ENCODE results near the gene RPS29. TPM values are rescaled to one million over a fixed set of nuclear protein-coding genes. Genes with fewer than 3 reads are reported as not detected.

RPS29 gene
- total and polyA plus RNA-seq, 2 of the 13 experiments (the other 11 are each of a cell fraction or from before 2014, with no cell fraction given), result 4,303 to 8,215 TPM

GRCh38 chr14:49621114-49621881 lies 35.1 kb upstream of the RPS29 start (continued):
- TF ChIP-seq ZNF142 (CRISPR knock-in tag; IDR thresholded peaks at IDR 0.05) (peak; percentile 100), ZNF468 (CRISPR knock-in tag; IDR thresholded peaks at IDR 0.05) (peak; percentile 78; the same call in 1 of the 2 replicates), TGIF2 (CRISPR knock-in tag; IDR thresholded peaks at IDR 0.05) (no peak), ZNF883 (CRISPR knock-in tag; IDR thresholded peaks at IDR 0.05; ENCODE audit: not compliant biosample characterization) (peak; percentile 56), LCORL (IDR thresholded peaks at IDR 0.05) (no peak), LCORL (CRISPR knock-in tag; IDR thresholded peaks at IDR 0.05) (no peak), ZNF607 (CRISPR knock-in tag; IDR thresholded peaks at IDR 0.05; ENCODE audit: borderline replicate concordance) (0 out of 2 replicates have a peak, but pooled peaks have one; percentile 0), CREBL2 (CRISPR knock-in tag; IDR thresholded peaks at IDR 0.05; ENCODE audit: borderline replicate concordance) (0 out of 2 replicates have a peak, but pooled peaks have one; percentile 69), ZSCAN12 (CRISPR knock-in tag; IDR thresholded peaks at IDR 0.05) (no peak), ISX (CRISPR knock-in tag; conservative IDR thresholded peaks at IDR 0.05) (0 out of 2 replicates have a peak, but pooled peaks have one; percentile 54), ZSCAN22 (CRISPR knock-in tag; IDR thresholded peaks at IDR 0.05) (no peak), CREB3 (CRISPR knock-in tag; IDR thresholded peaks at IDR 0.05) (no peak), ZNF337 (CRISPR knock-in tag; IDR thresholded peaks at IDR 0.05; ENCODE audit: borderline replicate concordance, low read depth) (0 out of 2 replicates have a peak, but pooled peaks have one; percentile 40), PRDM15 (CRISPR knock-in tag; IDR thresholded peaks at IDR 0.05) (no peak), SNAI1 (CRISPR knock-in tag; IDR thresholded peaks at IDR 0.05; ENCODE audit: borderline replicate concordance) (no peak), SALL1 (CRISPR knock-in tag; IDR thresholded peaks at IDR 0.05) (peak; percentile 18; the same call in 1 of the 2 replicates), JARID2 (CRISPR knock-in tag; IDR thresholded peaks at IDR 0.05; ENCODE audit: insufficient replicate concordance) (no peak), RBFOX2 (IDR thresholded peaks at IDR 0.05; ENCODE audit: low read depth, low read length) (peak; percentile 17; the same call in 1 of the 2 replicates)
